Kidney (tissue), 14 donors: ENCODE results near the gene TAPT1. TPM values are rescaled to one million over a fixed set of nuclear protein-coding genes. Genes with fewer than 3 reads are reported as not detected.

Experiments
- DNase-seq, 5 donors: peaks; one replicate each; pipeline ENCODE4 v3.0.0-alpha.2; 2013 to 2020
- FAIRE-seq: peaks from 2 replicates; lab custom pipeline; 2012; peaks lifted over from hg19 to GRCh38; lab: Jason Lieb, UNC
- H3K27ac ChIP-seq, 2 donors: one replicate each; pipeline ENCODE4 v1.7.0; 2013; ENCODE audit warnings: low read depth in 2 of 2, low read length in 2 of 2, inconsistent platforms in 1 of 2
- H3K27me3 ChIP-seq: one replicate; pipeline ENCODE4 v1.7.1; 2013; ENCODE audit warnings: low read length, inconsistent platforms; ENCODE audit not compliant: control insufficient read depth, insufficient read depth
- H3K36me3 ChIP-seq, 3 donors: one replicate each; pipeline versions ENCODE4 v1.7.0 to v1.7.1; 2013; ENCODE audit warnings: low read length in 3 of 3, control low read depth in 1 of 3, inconsistent platforms in 1 of 3; ENCODE audit not compliant: insufficient read depth in 3 of 3, control insufficient read depth in 2 of 3
- H3K4me1 ChIP-seq, 3 donors: one replicate each; pipeline versions ENCODE4 v1.7.0 to v1.7.1; 2013; ENCODE audit warnings: low read length in 3 of 3, inconsistent platforms in 1 of 3, low read depth in 1 of 3; ENCODE audit not compliant: control insufficient read depth in 2 of 3, insufficient read depth in 2 of 3
- H3K4me3 ChIP-seq, 3 donors: one replicate each; pipeline versions ENCODE4 v1.7.0 to v1.8.1; 2013; ENCODE audit warnings: low read length in 3 of 3, control low read depth in 1 of 3, inconsistent platforms in 1 of 3
- H3K9ac ChIP-seq, 3 donors: one replicate each; pipeline versions ENCODE4 v1.7.0 to v1.7.1; 2013; ENCODE audit warnings: low read length in 3 of 3, control low read depth in 1 of 3, inconsistent platforms in 1 of 3
- H3K9me3 ChIP-seq, 3 donors: one replicate each; pipeline versions ENCODE4 v1.7.0 to v1.7.1; 2013; ENCODE audit warnings: low read length in 3 of 3, control low read depth in 1 of 3, inconsistent platforms in 1 of 3; ENCODE audit not compliant: control insufficient read depth in 2 of 3, insufficient read depth in 1 of 3
- CTCF ChIP-seq: IDR thresholded peaks from 3 replicates; pipeline ENCODE4 v1.5.1; 2012; ENCODE audit warnings: mild to moderate bottlenecking, moderate library complexity, borderline replicate concordance; ENCODE audit not compliant: insufficient read depth; ENCODE audit errors: extremely low read depth
- intact Hi-C: fragments of 100-400 bp; cut with DNase I; formaldehyde crosslinking; loops from one replicate; pipeline ENCODE4 v1.11.1; 2022
- polyA plus RNA-seq: library from polyadenylated mRNA; stranded (reverse); fragments of 350-450 nt; fragmentation: Illumina TruSeq; extraction: RNeasy Lipid Tissue Mini Kit (QIAGEN cat#74804); gene quantifications from one replicate; pipeline ENCODE4 v1.2.3, GENCODE V29; 2014; ENCODE audit warnings: low read depth, low replicate concordance; ENCODE audit not compliant: insufficient read depth
- total RNA-seq: library from RNA; stranded (reverse); fragmentation: NEBNext Ultra II Directional; extraction: Animal tissue kit (Norgen Biotek cat#: 25700); gene quantifications from one replicate; pipeline ENCODE4 v1.2.1, GENCODE V29; 2021
- donor health status: control.
- donor health status: control.
- donor health status: control.
- donor health status: control.
- donor health status: control.
- donor health status: DM: yes; HTN: yes; CAD: no.
- donor health status: Normal renal cell carcinoma (clear cell type).

TAPT1 gene
- total and polyA plus RNA-seq, 2 donors from 2014 or later = 20.8 to 36.8 TPM

- H3K36me3 ChIP-seq = no peaks in the 10 kb centered on the region
- H3K27me3 ChIP-seq = no peaks in the 10 kb centered on the region
- no peaks in the 10 kb centered on the region for H3K4me1 ChIP-seq
- no peak overlapping the region for H3K27ac ChIP-seq
- DNase-seq (no peak), FAIRE-seq (no peak)
- intact Hi-C loops = no loop called here
- TF ChIP-seq CTCF = no peak
- no peak overlapping the region for H3K9ac ChIP-seq
- no peak overlapping the region for H3K4me3 ChIP-seq
- H3K9me3 ChIP-seq = no peaks in the 10 kb centered on the region
Measured at GRCh38 chr4:16262188-16262587, 35.9 kb upstream of the TAPT1 start.

- Histone ChIP-seq H3K4me3 (no peak overlapping the region), H3K27me3 (no peaks in the 10 kb centered on the region), H3K9me3 (no peaks in the 10 kb centered on the region), H3K36me3 (no peaks in the 10 kb centered on the region), H3K27ac (no peak overlapping the region), H3K4me1 (no peaks in the 10 kb centered on the region), H3K9ac (no peak overlapping the region)
- intact Hi-C loops = no loop called here
- TF ChIP-seq CTCF = no peak
- DNase-seq = no peak
- no peak for FAIRE-seq
Measured at GRCh38 chr4:16261313-16261878, 35.1 kb upstream of the TAPT1 start.

GRCh38 chr4:16259889-16260246 is 33.6 kb upstream of the TAPT1 start:
- H3K4me1 ChIP-seq = no peaks in the 10 kb centered on the region
- no peak overlapping the region for H3K27ac ChIP-seq
- H3K4me3 ChIP-seq = no peak overlapping the region
- no peaks in the 10 kb centered on the region for H3K27me3 ChIP-seq
- no peaks in the 10 kb centered on the region for H3K9me3 ChIP-seq
- DNase-seq (no peak), FAIRE-seq (no peak)
- TF ChIP-seq CTCF = no peak
- no peaks in the 10 kb centered on the region for H3K36me3 ChIP-seq
- intact Hi-C loops = no loop called here
- H3K9ac ChIP-seq = no peak overlapping the region
